Stimulated activated naive CD8-positive, alpha-beta T cell treated with anti-CD3 and anti-CD28 coated beads, Interleukin-15, Interleukin-2, amounts not matched to agents 100 ng/mL and 50 ng/mL, for 24 hours (primary cell): ENCODE measurements around the gene LTF.

Experiments used
- H3K27ac Mint-ChIP-seq: one replicate; pipeline ENCODE4 v1.8.0; 2021; ENCODE audit warnings: mild to moderate bottlenecking, mixed read lengths
- H3K27me3 Mint-ChIP-seq: one replicate; pipeline ENCODE4 v1.8.0; 2021; ENCODE audit warnings: mixed read lengths
- H3K36me3 Mint-ChIP-seq: one replicate; pipeline ENCODE4 v1.8.0; 2021; ENCODE audit warnings: low read depth, mixed read lengths
- H3K4me1 Mint-ChIP-seq: one replicate; pipeline ENCODE4 v1.8.0; 2021; ENCODE audit warnings: low read depth, mixed read lengths
- H3K4me3 Mint-ChIP-seq: one replicate; pipeline ENCODE4 v1.8.0; 2021; ENCODE audit warnings: mild to moderate bottlenecking, mixed read lengths
- H3K9me3 Mint-ChIP-seq: one replicate; pipeline ENCODE4 v1.8.0; 2021; ENCODE audit warnings: mixed read lengths

The LTF gene

DNA sequence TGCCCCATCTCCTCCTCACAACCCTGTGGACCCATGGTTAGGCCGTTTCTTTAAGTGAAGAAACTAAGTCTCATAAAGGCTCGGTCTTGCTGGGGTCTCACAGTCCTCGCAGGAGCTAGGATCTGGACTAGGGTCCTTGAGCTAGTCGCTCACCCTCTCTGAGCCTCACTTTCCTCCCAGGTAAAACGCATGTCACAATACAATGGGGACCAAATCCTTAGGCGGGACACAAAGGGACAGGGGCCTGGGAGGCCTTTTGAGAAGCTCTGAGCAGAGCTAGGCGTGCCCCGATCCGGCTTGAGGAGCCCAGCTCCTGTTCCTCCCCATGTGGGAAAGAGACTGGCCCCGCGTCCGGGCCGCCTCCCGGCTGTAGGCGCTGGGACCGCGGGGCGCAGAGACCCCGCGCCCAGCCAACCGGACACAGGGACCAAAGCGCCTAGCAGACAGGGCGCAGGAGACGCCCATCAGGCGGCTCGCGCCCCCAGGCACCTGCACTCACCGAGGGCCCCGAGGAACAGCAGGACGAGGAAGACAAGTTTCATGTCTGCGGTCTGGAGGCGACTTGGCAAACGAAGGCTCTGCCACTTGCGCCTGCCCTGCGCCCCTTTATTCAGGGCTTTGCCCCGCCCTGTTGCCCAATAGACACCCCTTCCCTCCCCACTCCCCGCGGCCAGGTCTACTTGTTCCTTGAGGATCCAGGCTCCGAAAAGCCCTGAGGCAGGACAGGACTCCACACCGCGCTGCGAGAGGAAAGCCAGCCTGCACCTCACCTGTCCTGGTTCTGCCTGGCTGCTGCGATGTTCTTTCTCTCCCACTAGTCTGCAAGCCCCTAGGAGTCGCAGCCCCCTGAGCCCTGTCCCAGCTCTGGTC is at the start of gene LTF:
TSS of gene LTF (minus strand) at position 580 of the 870 bp plus-strand sequence. CDS start at position 542, 38 bp downstream.
- no peaks in the 10 kb centered on the region for H3K36me3 Mint-ChIP-seq
- H3K4me1 Mint-ChIP-seq, result no peaks in the 10 kb centered on the region
- peaks cover 45% of the 10 kb centered on the region for H3K27me3 Mint-ChIP-seq
- no peaks in the 10 kb centered on the region for H3K9me3 Mint-ChIP-seq
- no peak within 1 kb of the TSS for H3K27ac Mint-ChIP-seq
- H3K4me3 Mint-ChIP-seq, result no peak within 1 kb of the TSS

DNA sequence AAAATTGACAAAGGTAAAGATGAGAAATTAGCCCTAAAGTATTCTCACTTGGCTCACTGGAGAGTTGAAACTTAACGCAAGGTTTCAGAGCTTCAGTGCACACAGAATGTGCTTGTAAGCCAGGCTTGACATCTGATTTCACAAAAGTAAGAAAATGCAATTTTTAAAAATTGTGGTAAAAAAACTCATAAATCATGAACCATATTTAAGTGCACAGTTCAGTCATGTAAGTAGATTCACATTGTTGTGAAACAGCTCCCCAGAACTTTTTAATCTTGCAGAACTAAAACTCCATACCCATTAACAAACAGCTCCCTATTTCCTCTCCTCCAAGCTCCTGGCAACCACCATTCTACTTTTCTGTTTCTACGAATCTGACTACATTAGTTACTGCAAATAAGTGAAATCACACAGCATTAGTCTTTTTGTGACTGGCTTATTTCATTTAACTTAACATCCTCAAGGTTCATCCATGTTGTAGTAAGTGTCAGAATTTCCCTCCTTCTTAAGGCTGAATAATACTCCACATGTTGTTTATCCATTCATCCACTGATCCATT is 47.6 kb upstream of the LTF start:
- Mint-ChIP-seq H3K9me3 (no peaks in the 10 kb centered on the region), H3K4me1 (peaks cover 5% of the 10 kb centered on the region), H3K36me3 (no peaks in the 10 kb centered on the region), H3K4me3 (no peak overlapping the region), H3K27me3 (peaks cover 6% of the 10 kb centered on the region), H3K27ac (no peak overlapping the region)

DNA sequence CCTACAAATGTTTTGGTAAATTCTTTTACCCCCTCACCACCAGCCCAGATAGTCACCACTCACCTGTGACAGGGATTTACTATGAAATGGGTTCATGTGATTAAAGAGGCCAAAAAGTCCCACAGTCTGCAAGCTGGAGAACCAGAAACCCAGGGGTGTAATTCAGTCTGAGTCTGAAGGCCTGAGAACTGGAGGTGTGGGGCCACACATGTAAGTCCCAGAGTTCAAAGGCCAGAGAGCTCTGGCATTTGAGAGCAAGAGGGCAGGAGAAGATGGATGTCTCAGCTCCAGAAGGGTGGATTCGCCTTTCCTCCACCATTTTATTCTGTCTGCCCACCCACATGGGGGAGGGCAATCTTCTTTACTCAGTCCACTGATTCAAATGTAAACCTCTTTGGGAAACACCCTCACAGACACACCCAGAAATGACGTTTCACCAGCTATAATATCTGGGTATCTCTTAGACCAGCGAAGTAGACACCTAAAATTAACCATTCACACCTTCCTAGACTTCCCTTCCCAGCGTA is 45.0 kb upstream of the LTF start:
- Mint-ChIP-seq H3K4me1 (peaks cover 12% of the 10 kb centered on the region), H3K27me3 (peaks cover 8% of the 10 kb centered on the region), H3K27ac (no peak overlapping the region), H3K4me3 (no peak overlapping the region), H3K36me3 (no peaks in the 10 kb centered on the region), H3K9me3 (peaks cover 5% of the 10 kb centered on the region)

DNA sequence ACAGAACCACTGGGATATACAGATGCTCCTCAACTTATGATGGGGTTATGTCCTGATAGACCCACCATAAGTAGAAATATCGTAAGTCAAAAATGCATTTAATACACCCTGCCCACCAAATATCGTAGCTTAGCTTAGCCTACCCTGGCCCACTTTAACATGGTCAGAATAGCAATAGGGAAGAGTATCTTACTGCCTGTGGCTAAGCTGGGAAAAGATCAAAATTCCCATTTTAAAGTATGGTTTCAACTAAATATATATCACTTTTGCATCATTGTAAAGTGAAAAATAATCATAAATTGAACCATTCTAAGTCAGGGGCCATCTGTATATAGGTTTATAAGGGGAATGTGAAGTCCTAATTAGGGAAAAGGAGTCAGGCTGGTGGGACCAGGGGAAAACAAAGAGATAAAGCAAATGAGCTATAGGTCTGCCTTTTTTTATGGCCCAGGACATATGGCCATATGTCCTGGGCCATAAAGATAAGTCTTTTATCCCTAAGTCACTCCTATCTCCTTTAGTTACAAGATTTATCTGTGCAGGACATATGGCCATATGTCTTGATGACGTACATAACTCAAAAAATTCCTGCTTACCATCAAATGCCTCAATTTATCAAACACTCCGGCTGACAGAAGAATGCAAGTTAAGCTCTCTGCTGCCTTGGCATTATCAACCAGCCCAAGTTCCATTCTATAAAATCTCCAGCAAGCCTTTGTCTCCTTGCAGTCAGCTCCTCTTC is 44.3 kb upstream of the LTF start:
- Mint-ChIP-seq H3K4me3 (no peak overlapping the region), H3K36me3 (no peaks in the 10 kb centered on the region), H3K27me3 (peaks cover 8% of the 10 kb centered on the region), H3K27ac (no peak overlapping the region), H3K4me1 (peaks cover 17% of the 10 kb centered on the region), H3K9me3 (peaks cover 5% of the 10 kb centered on the region)

DNA sequence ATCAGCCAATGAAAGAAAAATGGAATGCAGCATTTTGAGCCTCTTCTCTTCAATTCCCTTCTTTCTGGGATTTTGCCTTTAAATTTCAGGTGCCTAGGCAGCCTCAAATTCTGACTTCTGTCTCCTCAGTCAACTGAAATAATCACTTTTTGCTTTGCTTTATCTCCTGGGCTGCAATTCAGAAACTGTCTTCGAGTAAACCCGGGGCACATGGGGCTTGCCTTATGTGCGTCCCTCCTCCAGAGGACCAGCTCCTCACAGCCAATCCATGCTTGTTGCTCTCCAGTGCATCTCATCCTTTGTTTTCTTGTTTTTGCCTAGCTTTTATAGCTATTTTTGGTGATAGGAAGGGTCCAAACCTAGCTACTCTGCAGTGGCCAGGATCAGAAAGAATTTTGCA is 41.8 kb upstream of the LTF start:
- no peaks in the 10 kb centered on the region for H3K36me3 Mint-ChIP-seq
- no peak overlapping the region for H3K27ac Mint-ChIP-seq
- H3K4me1 Mint-ChIP-seq, result peaks cover 21% of the 10 kb centered on the region
- H3K27me3 Mint-ChIP-seq, result peaks cover 4% of the 10 kb centered on the region
- H3K4me3 Mint-ChIP-seq, result no peak overlapping the region
- peaks cover 8% of the 10 kb centered on the region for H3K9me3 Mint-ChIP-seq

DNA sequence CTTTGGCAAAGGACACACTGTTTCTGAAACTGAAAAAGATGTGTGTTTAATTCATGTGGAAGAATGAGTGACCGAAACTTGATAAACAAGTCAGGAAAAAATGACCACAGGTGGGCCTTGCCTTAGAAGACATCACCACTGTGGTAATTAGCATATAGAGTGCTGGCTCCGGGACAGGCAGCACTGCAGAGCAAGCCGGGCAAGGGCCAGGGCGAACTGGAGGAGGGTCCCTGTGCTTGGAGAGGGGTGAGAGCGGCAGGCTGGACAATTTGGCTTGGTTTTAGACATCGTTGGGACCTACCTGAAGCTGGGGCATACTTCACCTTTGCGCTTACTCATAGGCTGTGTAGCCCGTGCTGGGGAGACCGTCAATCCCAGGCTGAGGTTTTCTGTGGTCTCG is 41.2 kb upstream of the LTF start:
- Mint-ChIP-seq H3K9me3 (peaks cover 8% of the 10 kb centered on the region), H3K27ac (no peak overlapping the region), H3K36me3 (no peaks in the 10 kb centered on the region), H3K4me1 (peaks cover 22% of the 10 kb centered on the region), H3K4me3 (no peak overlapping the region), H3K27me3 (peaks cover 4% of the 10 kb centered on the region)

DNA sequence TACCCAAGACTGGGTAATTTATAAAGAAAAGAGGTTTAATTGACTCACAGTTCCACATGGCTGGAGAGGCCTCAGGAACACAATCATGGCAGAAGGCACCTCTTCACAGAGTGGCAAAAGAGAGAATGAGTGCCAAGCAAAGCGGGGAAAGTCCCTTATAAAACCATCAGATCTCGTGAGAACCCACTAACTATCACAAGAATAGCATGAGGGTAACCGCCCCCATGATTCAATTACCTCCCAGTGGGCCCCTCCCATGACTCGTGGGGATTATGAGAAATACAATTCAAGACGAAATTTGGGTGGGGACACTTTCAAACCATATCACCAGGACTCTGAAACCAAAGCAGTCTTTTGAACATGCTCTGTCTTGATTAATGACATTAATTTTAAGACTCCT is 40.1 kb upstream of the LTF start:
- Mint-ChIP-seq H3K36me3 (no peaks in the 10 kb centered on the region), H3K9me3 (peaks cover 8% of the 10 kb centered on the region), H3K27ac (no peak overlapping the region), H3K27me3 (peaks cover 4% of the 10 kb centered on the region), H3K4me3 (no peak overlapping the region), H3K4me1 (peaks cover 26% of the 10 kb centered on the region)

DNA sequence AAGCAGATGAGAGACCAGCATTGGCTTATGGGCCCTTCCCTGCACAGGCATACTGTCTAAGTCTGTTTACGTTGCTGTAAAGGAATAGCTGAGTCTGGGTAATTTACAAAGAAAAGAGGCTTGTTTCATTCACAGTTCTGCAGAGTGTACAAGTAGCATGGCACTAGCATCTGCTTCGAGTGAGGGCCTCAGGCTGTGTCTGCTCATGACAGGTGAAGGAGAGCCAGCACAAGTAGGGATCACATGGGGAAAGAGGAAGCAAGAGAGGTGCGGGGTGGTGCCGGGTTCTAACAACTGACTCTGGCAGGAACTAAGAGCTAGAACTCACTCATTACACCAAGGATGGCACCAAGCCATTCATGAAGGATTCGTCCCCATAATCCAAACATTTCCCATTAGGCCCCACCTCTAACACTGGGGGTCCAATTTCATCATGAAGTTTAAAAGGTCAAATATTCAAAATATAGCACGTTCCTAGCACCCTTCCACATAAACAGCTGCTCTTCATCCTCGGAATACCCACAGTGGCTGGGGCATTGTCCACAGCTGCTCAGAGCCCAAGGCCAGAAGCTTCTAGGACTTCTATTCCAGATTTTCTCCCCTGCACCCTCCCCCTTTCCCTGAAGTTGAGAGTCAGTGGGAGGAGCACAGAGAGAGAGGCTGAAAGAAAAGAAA is 38.6 kb upstream of the LTF start:
- no peak overlapping the region for H3K4me3 Mint-ChIP-seq
- peaks cover 26% of the 10 kb centered on the region for H3K4me1 Mint-ChIP-seq
- H3K27me3 Mint-ChIP-seq, result peaks cover 4% of the 10 kb centered on the region
- H3K27ac Mint-ChIP-seq, result no peak overlapping the region
- no peaks in the 10 kb centered on the region for H3K36me3 Mint-ChIP-seq
- peaks cover 8% of the 10 kb centered on the region for H3K9me3 Mint-ChIP-seq

DNA sequence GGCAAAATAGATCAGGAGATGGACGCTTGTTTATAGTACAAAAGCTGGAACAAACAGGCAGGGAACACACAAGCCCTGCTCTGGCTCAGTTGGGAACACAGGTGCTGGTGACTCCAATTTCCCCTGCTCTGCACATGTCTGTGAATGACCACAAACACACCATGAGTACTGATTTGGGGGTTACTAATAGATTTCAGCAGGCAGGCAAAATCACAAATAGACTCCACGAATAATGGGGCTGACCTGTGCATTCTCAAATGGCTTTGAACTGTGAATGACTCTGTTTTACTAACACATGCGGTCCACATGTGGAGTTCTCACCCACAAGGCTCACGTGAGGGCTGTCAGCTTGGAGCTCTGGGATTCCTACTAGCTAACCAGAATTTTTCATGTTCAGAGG is 37.0 kb upstream of the LTF start:
- no peaks in the 10 kb centered on the region for H3K36me3 Mint-ChIP-seq
- no peak overlapping the region for H3K4me3 Mint-ChIP-seq
- H3K9me3 Mint-ChIP-seq, result peaks cover 8% of the 10 kb centered on the region
- H3K27me3 Mint-ChIP-seq, result no peaks in the 10 kb centered on the region
- no peak overlapping the region for H3K27ac Mint-ChIP-seq
- H3K4me1 Mint-ChIP-seq, result peaks cover 25% of the 10 kb centered on the region

DNA sequence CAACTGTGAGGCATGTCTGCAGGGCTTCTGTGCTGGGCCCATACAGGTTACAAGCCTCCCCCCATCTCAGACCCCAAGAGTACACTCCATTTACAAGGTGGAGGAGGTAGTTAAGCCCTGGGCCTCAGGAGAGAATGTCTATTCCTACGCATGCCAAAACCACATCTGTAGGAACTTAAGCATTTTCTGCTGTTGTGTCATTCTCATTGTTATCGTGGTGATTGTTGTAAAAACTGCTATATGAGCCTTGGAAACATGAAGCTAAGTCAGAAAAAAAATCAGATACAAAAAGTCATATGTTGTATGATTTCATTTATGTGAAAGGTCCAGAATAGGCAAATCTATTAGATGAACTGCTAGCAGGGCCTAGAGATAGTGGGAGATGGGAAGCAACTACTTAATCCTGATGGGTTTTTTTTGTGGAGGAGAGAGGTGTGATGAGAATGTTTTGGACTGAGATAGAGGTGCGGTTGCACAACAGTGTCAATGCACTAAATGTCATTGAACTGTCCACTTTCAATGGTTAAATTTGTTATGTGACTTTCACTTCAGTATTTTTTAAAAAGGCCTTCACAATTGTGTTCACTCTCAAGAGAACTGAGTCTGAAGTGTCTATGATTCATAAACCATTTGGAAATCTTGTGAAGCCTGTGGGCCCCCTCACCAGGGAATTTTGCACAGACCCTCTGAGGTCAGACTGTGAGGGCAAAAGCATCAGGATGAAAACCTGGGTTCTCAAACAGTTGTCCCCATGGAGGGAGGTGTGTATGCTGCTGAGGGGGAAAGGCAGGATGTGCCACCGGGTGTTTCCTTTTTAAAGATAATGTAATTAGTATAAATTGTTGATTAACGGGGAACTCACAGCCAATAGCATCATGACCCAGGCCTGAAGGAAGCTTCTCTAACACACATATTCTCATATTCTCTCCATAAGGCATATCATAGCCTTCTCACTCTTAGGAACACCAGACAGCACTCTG is 36.2 kb upstream of the LTF start:
- H3K36me3 Mint-ChIP-seq, result no peaks in the 10 kb centered on the region
- H3K27me3 Mint-ChIP-seq, result no peaks in the 10 kb centered on the region
- H3K9me3 Mint-ChIP-seq, result peaks cover 8% of the 10 kb centered on the region

DNA sequence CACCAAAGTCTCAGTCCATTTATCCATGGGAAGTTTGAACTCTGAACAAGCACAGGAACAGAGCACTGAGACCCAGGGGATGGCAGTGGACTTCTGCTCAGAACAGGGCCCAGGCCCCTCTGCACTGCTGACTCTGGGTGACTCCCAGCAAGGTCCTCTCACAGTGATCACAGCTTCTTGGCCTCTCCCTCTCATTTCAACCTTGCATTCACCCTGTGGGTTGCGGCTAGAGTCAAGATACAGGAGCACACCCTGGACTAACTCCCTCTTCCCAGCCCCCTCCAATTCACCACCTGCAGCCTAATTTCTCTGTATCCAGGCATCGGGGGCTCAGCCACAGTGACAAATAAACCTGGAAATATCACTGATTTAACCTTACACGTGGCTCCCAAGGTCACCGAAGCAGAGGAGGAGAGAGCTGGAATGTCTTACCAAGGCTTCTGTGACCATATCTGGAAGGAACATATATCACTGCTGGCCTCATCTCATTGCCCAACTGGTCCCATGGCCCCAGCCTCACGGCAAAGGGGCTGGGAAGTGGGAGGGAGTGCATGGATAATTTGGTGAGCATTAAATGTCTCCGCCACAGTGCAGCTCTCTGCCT is 34.3 kb upstream of the LTF start:
- Mint-ChIP-seq H3K36me3 (no peaks in the 10 kb centered on the region), H3K4me3 (no peak overlapping the region), H3K4me1 (peaks cover 10% of the 10 kb centered on the region), H3K27ac (no peak overlapping the region), H3K9me3 (peaks cover 3% of the 10 kb centered on the region), H3K27me3 (no peaks in the 10 kb centered on the region)

More for the DNA sequence above, 36.2 kb upstream of the LTF start:
- Mint-ChIP-seq H3K4me3 (no peak overlapping the region), H3K27ac (no peak overlapping the region), H3K4me1 (peaks cover 23% of the 10 kb centered on the region)

DNA sequence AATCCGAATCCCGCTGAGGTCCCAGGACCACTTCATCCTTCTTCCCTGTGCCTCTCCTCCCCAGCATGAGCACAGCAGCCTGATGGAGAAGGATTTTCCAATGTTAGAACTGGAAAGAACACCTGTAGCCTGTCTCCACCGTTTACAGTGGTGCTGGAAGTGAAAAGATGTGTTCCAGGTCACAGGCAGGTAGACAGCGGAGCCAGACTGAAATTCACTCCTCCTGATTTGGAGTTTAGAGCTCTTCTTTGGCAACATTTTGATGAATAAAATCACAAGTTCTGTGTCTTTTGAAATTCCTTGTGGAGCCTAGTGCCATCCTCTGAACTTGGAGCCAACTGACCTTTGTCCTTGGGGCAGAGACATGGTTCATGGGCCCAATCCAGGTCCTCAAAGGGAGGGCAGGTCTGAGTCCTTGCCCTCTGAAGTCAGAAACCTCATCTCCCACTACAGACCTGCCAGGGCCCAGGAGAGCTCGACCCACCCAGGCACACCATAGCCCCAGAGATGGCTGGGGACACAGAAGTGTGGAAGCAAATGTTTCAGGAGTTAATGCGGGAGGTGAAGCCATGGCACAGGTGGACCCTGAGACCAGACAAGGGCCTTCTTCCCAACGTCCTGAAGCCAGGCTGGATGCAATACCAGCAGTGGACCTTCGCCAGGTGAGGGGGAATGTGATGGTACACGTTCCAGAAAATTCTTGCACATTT is 33.0 kb upstream of the LTF start, which contains the start of gene RTP3:
TSS of gene RTP3 (plus strand) at position 421 of the 710 bp plus-strand sequence. CDS start at position 508, 87 bp downstream.
- Mint-ChIP-seq H3K36me3 (no peaks in the 10 kb centered on the region), H3K4me3 (no peak within 1 kb of the TSS), H3K27ac (no peak within 1 kb of the TSS), H3K4me1 (peaks cover 5% of the 10 kb centered on the region), H3K9me3 (no peaks in the 10 kb centered on the region), H3K27me3 (no peaks in the 10 kb centered on the region)
